ENCODE data around the gene EID1.

DNA sequence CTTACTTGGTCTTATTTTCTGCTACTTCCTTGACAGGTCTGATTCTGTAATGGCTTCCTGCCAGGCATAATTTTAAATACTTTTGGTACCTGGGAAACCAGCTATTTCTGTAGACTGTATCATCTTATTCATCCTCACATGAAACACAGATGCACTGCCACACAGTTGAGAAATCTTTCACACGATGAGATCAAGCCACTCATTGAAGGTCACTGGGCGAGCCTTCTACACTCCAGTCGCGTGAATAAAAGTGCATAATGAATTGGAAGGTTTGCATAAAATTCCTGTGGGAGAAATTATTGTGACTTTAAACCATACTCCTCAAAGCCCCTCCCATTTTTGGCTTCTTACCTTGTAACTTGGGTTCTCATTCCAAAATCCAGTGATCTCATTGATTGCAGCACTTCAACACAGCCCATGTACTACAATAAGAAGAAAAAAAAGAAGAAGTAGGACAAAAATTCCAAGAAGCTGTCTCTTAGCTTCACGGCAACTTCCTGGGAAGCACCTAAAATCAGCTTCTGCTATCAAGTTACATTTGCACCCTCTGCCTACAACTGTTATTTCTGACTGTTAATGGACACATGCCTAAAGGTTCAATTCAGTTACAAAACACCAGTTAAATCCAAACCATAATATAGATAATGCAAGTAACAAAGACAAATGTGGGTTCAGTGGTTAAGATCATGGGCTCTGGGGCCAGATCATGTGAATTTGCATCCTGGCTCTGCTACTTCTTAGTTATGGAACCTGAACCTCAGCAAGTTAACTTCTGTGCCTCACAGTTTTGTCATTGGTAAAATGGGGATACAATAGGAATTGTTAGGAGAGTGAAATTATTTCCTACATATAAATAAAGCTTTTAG is 46.8 kb downstream of the EID1 start:
- TF ChIP-seq, protein P1, sequence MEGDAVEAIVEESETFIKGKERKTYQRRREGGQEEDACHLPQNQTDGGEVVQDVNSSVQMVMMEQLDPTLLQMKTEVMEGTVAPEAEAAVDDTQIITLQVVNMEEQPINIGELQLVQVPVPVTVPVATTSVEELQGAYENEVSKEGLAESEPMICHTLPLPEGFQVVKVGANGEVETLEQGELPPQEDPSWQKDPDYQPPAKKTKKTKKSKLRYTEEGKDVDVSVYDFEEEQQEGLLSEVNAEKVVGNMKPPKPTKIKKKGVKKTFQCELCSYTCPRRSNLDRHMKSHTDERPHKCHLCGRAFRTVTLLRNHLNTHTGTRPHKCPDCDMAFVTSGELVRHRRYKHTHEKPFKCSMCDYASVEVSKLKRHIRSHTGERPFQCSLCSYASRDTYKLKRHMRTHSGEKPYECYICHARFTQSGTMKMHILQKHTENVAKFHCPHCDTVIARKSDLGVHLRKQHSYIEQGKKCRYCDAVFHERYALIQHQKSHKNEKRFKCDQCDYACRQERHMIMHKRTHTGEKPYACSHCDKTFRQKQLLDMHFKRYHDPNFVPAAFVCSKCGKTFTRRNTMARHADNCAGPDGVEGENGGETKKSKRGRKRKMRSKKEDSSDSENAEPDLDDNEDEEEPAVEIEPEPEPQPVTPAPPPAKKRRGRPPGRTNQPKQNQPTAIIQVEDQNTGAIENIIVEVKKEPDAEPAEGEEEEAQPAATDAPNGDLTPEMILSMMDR (IDR thresholded peaks at IDR 0.05): no peak
- TF ChIP-seq POLR2A (IDR thresholded peaks at IDR 0.05): no peak
